GM23248 (cell line): ENCODE results near the gene SEC16A.

Experiments used
- EZH2 ChIP-seq: fragments of 200-600 bp; sonication (generic); IDR thresholded peaks from 2 replicates; pipeline ENCODE4 v1.6.1; 2018; ENCODE audit warnings: antibody characterized with exemption, mild to moderate bottlenecking; ENCODE audit not compliant: insufficient read depth, poor library complexity, severe bottlenecking
- EZH2phosphoT487 ChIP-seq: fragments of 200-600 bp; sonication (generic); IDR thresholded peaks from 2 replicates; pipeline ENCODE4 v1.6.1; 2018; ENCODE audit warnings: antibody characterized with exemption, moderate library complexity, mild to moderate bottlenecking, low read depth; ENCODE audit not compliant: insufficient read depth

- TF ChIP-seq EZH2phosphoT487 = no peak
- TF ChIP-seq EZH2 = no peak
These were observed 16.7 kb downstream of the SEC16A start for GRCh38 chr9:136466155-136466541.
